OCI-LY7 (cell line): ENCODE measurements around the gene CA7.

Experiments used
- EZH2phosphoT487 ChIP-seq: fragments of 200-600 bp; sonication (generic); IDR thresholded peaks from 2 replicates; pipeline ENCODE4 v1.6.1; 2018; ENCODE audit warnings: low read depth, borderline replicate concordance, mild to moderate bottlenecking, mixed run types, antibody characterized with exemption, low read length, moderate library complexity, mixed read lengths
- TF ChIP-seq, protein P1 (sequence below): fragments of 200-600 bp; sonication (generic); conservative IDR thresholded peaks from 2 replicates; pipeline ENCODE4 v1.5.1; 2014; ENCODE audit warnings: mild to moderate bottlenecking, antibody characterized with exemption, low read length, moderate library complexity, mixed read lengths

DNA sequence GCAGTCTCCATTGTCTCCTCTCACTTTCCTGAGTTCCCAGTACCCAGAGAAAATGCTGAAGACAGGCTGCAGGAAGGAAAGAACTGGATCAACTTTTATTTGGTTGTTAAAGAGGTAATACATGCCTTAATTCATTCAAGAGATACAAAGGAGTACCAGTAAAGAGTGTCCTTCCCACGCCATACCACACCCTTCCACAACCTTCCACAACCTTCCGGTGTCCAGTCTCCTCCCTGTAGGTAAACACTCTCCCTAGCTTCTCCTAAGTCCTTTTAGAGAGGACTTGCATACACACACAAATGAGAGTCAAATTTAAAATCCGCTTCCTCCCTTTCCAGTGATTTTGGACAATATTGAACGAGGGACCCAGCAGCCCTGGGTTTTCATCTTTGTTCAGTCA lies 2.8 kb upstream of the CA7 start:
- TF ChIP-seq, protein P1, sequence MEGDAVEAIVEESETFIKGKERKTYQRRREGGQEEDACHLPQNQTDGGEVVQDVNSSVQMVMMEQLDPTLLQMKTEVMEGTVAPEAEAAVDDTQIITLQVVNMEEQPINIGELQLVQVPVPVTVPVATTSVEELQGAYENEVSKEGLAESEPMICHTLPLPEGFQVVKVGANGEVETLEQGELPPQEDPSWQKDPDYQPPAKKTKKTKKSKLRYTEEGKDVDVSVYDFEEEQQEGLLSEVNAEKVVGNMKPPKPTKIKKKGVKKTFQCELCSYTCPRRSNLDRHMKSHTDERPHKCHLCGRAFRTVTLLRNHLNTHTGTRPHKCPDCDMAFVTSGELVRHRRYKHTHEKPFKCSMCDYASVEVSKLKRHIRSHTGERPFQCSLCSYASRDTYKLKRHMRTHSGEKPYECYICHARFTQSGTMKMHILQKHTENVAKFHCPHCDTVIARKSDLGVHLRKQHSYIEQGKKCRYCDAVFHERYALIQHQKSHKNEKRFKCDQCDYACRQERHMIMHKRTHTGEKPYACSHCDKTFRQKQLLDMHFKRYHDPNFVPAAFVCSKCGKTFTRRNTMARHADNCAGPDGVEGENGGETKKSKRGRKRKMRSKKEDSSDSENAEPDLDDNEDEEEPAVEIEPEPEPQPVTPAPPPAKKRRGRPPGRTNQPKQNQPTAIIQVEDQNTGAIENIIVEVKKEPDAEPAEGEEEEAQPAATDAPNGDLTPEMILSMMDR = no peak
- TF ChIP-seq EZH2phosphoT487 = no peak
